Middle frontal gyrus (tissue), 1 donor: ENCODE measurements around the gene MINDY4B.
"Not testable (repeated sequence)": the region's sequence is repeated elsewhere in the genome, so short reads cannot be mapped to it uniquely, and the experiment has no call there.

Experiments used
- DNase-seq: peaks from one replicate; pipeline ENCODE4 v3.0.0-alpha.2; 2015; ENCODE audit warnings: low spot score; ENCODE audit errors: extremely low spot score

Gene MINDY4B

GRCh38 chr3:150898046-150898754 is 7.0 kb downstream of the MINDY4B start:
- no peak for DNase-seq

GRCh38 chr3:150897592-150897991 is 7.6 kb downstream of the MINDY4B start:
- no peak for DNase-seq

- no peak for DNase-seq
Observed at GRCh38 chr3:150890831-150891230, 14.4 kb downstream of the MINDY4B start.

GRCh38 chr3:150890295-150890694 is 14.9 kb downstream of the MINDY4B start:
- no peak for DNase-seq

- no peak for DNase-seq
Observed at GRCh38 chr3:150889106-150889505, 16.1 kb downstream of the MINDY4B start.

GRCh38 chr3:150887031-150887430 is 18.2 kb downstream of the MINDY4B start:
- DNase-seq: no peak

- DNase-seq: no peak
Observed at GRCh38 chr3:150885535-150885934, 19.7 kb downstream of the MINDY4B start.

GRCh38 chr3:150878996-150879575 is 26.2 kb downstream of the MINDY4B start:
- DNase-seq: no peak

GRCh38 chr3:150878290-150878689 is 26.9 kb downstream of the MINDY4B start:
- DNase-seq: no peak

- DNase-seq: no peak
Observed at GRCh38 chr3:150877303-150877702, 27.9 kb downstream of the MINDY4B start.

GRCh38 chr3:150876611-150877265 is 28.5 kb downstream of the MINDY4B start:
- no peak for DNase-seq

GRCh38 chr3:150875548-150875947 is 29.7 kb downstream of the MINDY4B start:
- no peak for DNase-seq

GRCh38 chr3:150874666-150875219 is 30.5 kb downstream of the MINDY4B start:
- no peak for DNase-seq

- no peak for DNase-seq
Observed at GRCh38 chr3:150871192-150871591, 34.0 kb downstream of the MINDY4B start.

GRCh38 chr3:150870406-150870805 is 34.8 kb downstream of the MINDY4B start:
- no peak for DNase-seq

- DNase-seq: no peak
Observed at GRCh38 chr3:150868282-150868681, 37.0 kb downstream of the MINDY4B start.

GRCh38 chr3:150867434-150867833 is 37.8 kb downstream of the MINDY4B start:
- no peak for DNase-seq

GRCh38 chr3:150863921-150864320 is 41.3 kb downstream of the MINDY4B start:
- DNase-seq: not testable (repeated sequence)

GRCh38 chr3:150861851-150862250 is 43.4 kb downstream of the MINDY4B start:
- DNase-seq: no peak

- DNase-seq: not testable (repeated sequence)
Observed at GRCh38 chr3:150857936-150858335, 47.3 kb downstream of the MINDY4B start.

GRCh38 chr3:150850191-150850590 is 55.0 kb downstream of the MINDY4B start:
- no peak for DNase-seq

GRCh38 chr3:150848864-150849263 is 56.4 kb downstream of the MINDY4B start:
- no peak for DNase-seq
